ENCODE results near the gene JARID2. TPM values are rescaled to one million over a fixed set of nuclear protein-coding genes. Genes with fewer than 3 reads are reported as not detected.

Gene JARID2
- total RNA-seq, 1 experiment from 2014 or later: 11.7 TPM

- DNase-seq (ENCODE audit: low read depth): no peak
Observed at GRCh38 chr6:15352845-15353244, 107.0 kb downstream of the JARID2 start.

GRCh38 chr6:15355683-15356099 lies 109.8 kb downstream of the JARID2 start:
- DNase-seq (ENCODE audit: low read depth): no peak

GRCh38 chr6:15356179-15356578 lies 110.3 kb downstream of the JARID2 start:
- DNase-seq (ENCODE audit: low read depth): no peak

- no peak for DNase-seq (ENCODE audit: low read depth)
Observed at GRCh38 chr6:15356937-15357336, 111.1 kb downstream of the JARID2 start.

- no peak for DNase-seq (ENCODE audit: low read depth)
Observed at GRCh38 chr6:15357782-15358181, 111.9 kb downstream of the JARID2 start.

GRCh38 chr6:15358579-15359327 lies 112.9 kb downstream of the JARID2 start:
- DNase-seq (ENCODE audit: low read depth): no peak

- no peak for DNase-seq (ENCODE audit: low read depth)
Observed at GRCh38 chr6:15359335-15359862, 113.5 kb downstream of the JARID2 start.

GRCh38 chr6:15360300-15360699 lies 114.4 kb downstream of the JARID2 start:
- DNase-seq (ENCODE audit: low read depth): no peak

GRCh38 chr6:15361197-15361596 lies 115.3 kb downstream of the JARID2 start:
- DNase-seq (ENCODE audit: low read depth): no peak

GRCh38 chr6:15362274-15363160 lies 116.6 kb downstream of the JARID2 start:
- no peak for DNase-seq (ENCODE audit: low read depth)

- no peak for DNase-seq (ENCODE audit: low read depth)
Observed at GRCh38 chr6:15363164-15363522, 117.3 kb downstream of the JARID2 start.

GRCh38 chr6:15363523-15364400 lies 117.9 kb downstream of the JARID2 start:
- DNase-seq (ENCODE audit: low read depth): no peak

GRCh38 chr6:15364401-15365037 lies 118.7 kb downstream of the JARID2 start:
- no peak for DNase-seq (ENCODE audit: low read depth)

GRCh38 chr6:15365273-15365687 lies 119.4 kb downstream of the JARID2 start:
- DNase-seq (ENCODE audit: low read depth): no peak

- no peak for DNase-seq (ENCODE audit: low read depth)
Observed at GRCh38 chr6:15366003-15366535, 120.2 kb downstream of the JARID2 start.

GRCh38 chr6:15366879-15367278 lies 121.0 kb downstream of the JARID2 start:
- no peak for DNase-seq (ENCODE audit: low read depth)

- no peak for DNase-seq (ENCODE audit: low read depth)
Observed at GRCh38 chr6:15368186-15368585, 122.3 kb downstream of the JARID2 start.

- no peak for DNase-seq (ENCODE audit: low read depth)
Observed at GRCh38 chr6:15368873-15369272, 123.0 kb downstream of the JARID2 start.

GRCh38 chr6:15369838-15370237 lies 124.0 kb downstream of the JARID2 start:
- DNase-seq (ENCODE audit: low read depth): no peak
